GM23338 (cell line): ENCODE measurements around the gene OR2B2. TPM values are rescaled to one million over a fixed set of nuclear protein-coding genes. Genes with fewer than 3 reads are reported as not detected.

ENCODE experiments used
- ATAC-seq: fragments of 200-7000 bp; cut with Tn5 transposase; 3 replicates; pipeline ENCODE4 v1.9.1; 2020
- DNase-seq: peaks from one replicate; pipeline ENCODE4 v3.0.0-alpha.2; 2015; ENCODE audit warnings: low spot score
- H2AFZ ChIP-seq: fragments of 200-600 bp; sonication (generic); 2 replicates; pipeline ENCODE4 v1.8.0; 2016; ENCODE audit warnings: antibody characterized with exemption, mild to moderate bottlenecking, moderate library complexity
- H3F3A ChIP-seq: fragments of 200-600 bp; sonication (generic); replicated peaks from 2 replicates; pipeline ENCODE4 v1.8.0; 2017; ENCODE audit warnings: antibody characterized with exemption, mixed run types, low read depth
- H3K27ac ChIP-seq: fragments of 200-600 bp; sonication (generic); 2 replicates; pipeline ENCODE4 v1.6.1; 2016; ENCODE audit warnings: low read depth
- H3K27me3 ChIP-seq: fragments of 200-600 bp; sonication (generic); 2 replicates; pipeline ENCODE4 v1.8.0; 2016; ENCODE audit warnings: mild to moderate bottlenecking, mixed run types, moderate library complexity; ENCODE audit not compliant: insufficient read depth
- H3K36me3 ChIP-seq: fragments of 200-600 bp; sonication (generic); 2 replicates; pipeline ENCODE4 v1.8.0; 2016; ENCODE audit warnings: mild to moderate bottlenecking; ENCODE audit not compliant: insufficient read depth
- H3K4me1 ChIP-seq: fragments of 200-600 bp; sonication (generic); 2 replicates; pipeline ENCODE4 v1.8.0; 2016; ENCODE audit warnings: mild to moderate bottlenecking, moderate library complexity; ENCODE audit not compliant: insufficient read depth
- H3K4me2 ChIP-seq: fragments of 200-600 bp; sonication (generic); 2 replicates; pipeline ENCODE4 v1.7.1; 2017; ENCODE audit warnings: mixed run types
- H3K4me3 ChIP-seq: fragments of 200-600 bp; sonication (generic); 2 replicates; pipeline ENCODE4 v1.6.1; 2016; ENCODE audit warnings: mixed run types
- H3K79me2 ChIP-seq: fragments of 200-600 bp; sonication (generic); replicated peaks from 2 replicates; pipeline ENCODE4 v1.8.0; 2017; ENCODE audit warnings: mild to moderate bottlenecking; ENCODE audit not compliant: insufficient read depth
- H3K9me2 ChIP-seq: fragments of 200-600 bp; sonication (generic); 2 replicates; pipeline ENCODE4 v1.8.0; 2017; ENCODE audit not compliant: insufficient read depth
- H4K20me1 ChIP-seq: fragments of 200-600 bp; sonication (generic); replicated peaks from 2 replicates; pipeline ENCODE4 v1.8.0; 2017; ENCODE audit warnings: mild to moderate bottlenecking; ENCODE audit not compliant: insufficient read depth
- H3K27ac Mint-ChIP-seq: 2 replicates; pipeline ENCODE4 v1.8.0; 2020; ENCODE audit warnings: inconsistent platforms, mild to moderate bottlenecking, moderate library complexity, mixed read lengths
- H3K27me3 Mint-ChIP-seq: 3 replicates; pipeline ENCODE4 v1.8.0; 2022; ENCODE audit warnings: low read depth, mild to moderate bottlenecking, moderate library complexity, mixed read lengths, inconsistent platforms; ENCODE audit not compliant: insufficient read depth, poor library complexity
- H3K36me3 Mint-ChIP-seq: 3 replicates; pipeline ENCODE4 v1.8.0; 2021; ENCODE audit warnings: low read depth, mild to moderate bottlenecking, inconsistent platforms, moderate library complexity, mixed read lengths
- H3K4me1 Mint-ChIP-seq: 3 replicates; pipeline ENCODE4 v1.8.0; 2020; ENCODE audit warnings: mild to moderate bottlenecking, inconsistent platforms, mixed read lengths
- H3K4me3 Mint-ChIP-seq: 3 replicates; pipeline ENCODE4 v1.8.0; 2021; ENCODE audit warnings: moderate library complexity, mild to moderate bottlenecking, inconsistent platforms, mixed read lengths
- H3K9me3 Mint-ChIP-seq: 3 replicates; pipeline ENCODE4 v1.8.0; 2020; ENCODE audit warnings: moderate library complexity, mild to moderate bottlenecking, inconsistent platforms, mixed read lengths
- EZH2 ChIP-seq: fragments of 200-600 bp; sonication (generic); IDR thresholded peaks from one replicate; pipeline ENCODE4 v1.8.0; 2017; ENCODE audit warnings: antibody characterized with exemption, mild to moderate bottlenecking, low read depth; ENCODE audit not compliant: unreplicated experiment
- EZH2phosphoT487 ChIP-seq: fragments of 200-600 bp; sonication (generic); IDR thresholded peaks from one replicate; pipeline ENCODE4 v1.8.1; 2018; ENCODE audit warnings: antibody characterized with exemption; ENCODE audit not compliant: unreplicated experiment
- NANOG ChIP-seq: IDR thresholded peaks from 2 replicates; pipeline ENCODE4 v1.6.1; 2016; ENCODE audit warnings: antibody characterized with exemption, borderline replicate concordance
- POLR2AphosphoS5 ChIP-seq: IDR thresholded peaks from 2 replicates; pipeline ENCODE4 v1.6.1; 2016; ENCODE audit warnings: antibody characterized with exemption, low read depth
- STAT1 ChIP-seq: IDR thresholded peaks from one replicate; pipeline ENCODE4 v1.6.1; 2016; ENCODE audit warnings: antibody characterized with exemption; ENCODE audit not compliant: unreplicated experiment
- ZNF114 ChIP-seq: fragments of 250-450 bp; sonication (Bioruptor Pico); IDR thresholded peaks from 2 replicates; pipeline ENCODE4 v1.5.0; 2020; ENCODE audit warnings: mild to moderate bottlenecking, moderate library complexity
- ZNF331 ChIP-seq: fragments of 250-450 bp; sonication (Bioruptor Pico); IDR thresholded peaks from 2 replicates; pipeline ENCODE4 v1.5.0; 2020; ENCODE audit warnings: low read depth, mild to moderate bottlenecking, moderate library complexity
- polyA plus RNA-seq: library from polyadenylated mRNA; unstranded; fragments of >200 nt; fragmentation: Nextera tagmentation; extraction: Ambion mirVana; gene quantifications from 2 replicates; pipeline ENCODE4 v1.2.1, GENCODE V29; 2016
- total RNA-seq: library from RNA; depleted of rRNA; stranded (reverse); fragments of >200 nt; shearing (Covaris generic); gene quantifications from 2 replicates; pipeline ENCODE4 v1.2.3, GENCODE V29; 2014
- TF ChIP-seq, protein P1 (sequence below): fragments of 250-450 bp; sonication (Bioruptor Pico); IDR thresholded peaks from 2 replicates; pipeline ENCODE4 v1.5.0; 2020; ENCODE audit warnings: mild to moderate bottlenecking, moderate library complexity
- TF ChIP-seq, protein P2 (sequence below): IDR thresholded peaks from one replicate; pipeline ENCODE4 v1.6.1; 2018; ENCODE audit warnings: antibody characterized with exemption; ENCODE audit not compliant: unreplicated experiment
- TF ChIP-seq, protein P3 (sequence below), 2 experiments: fragments of 200-600 bp in 1 of 2; sonication (generic) in 1 of 2; conservative IDR thresholded peaks; 2 replicates each; pipeline versions ENCODE4 v1.5.1 to v1.6.1; 2016 to 2017; ENCODE audit warnings: antibody characterized with exemption in 2 of 2, low read depth in 2 of 2, mild to moderate bottlenecking in 2 of 2, moderate library complexity in 1 of 2

OR2B2 gene
- total and polyA plus RNA-seq, 2 experiments from 2014 or later = 0.38 TPM; not detected in 1

DNA sequence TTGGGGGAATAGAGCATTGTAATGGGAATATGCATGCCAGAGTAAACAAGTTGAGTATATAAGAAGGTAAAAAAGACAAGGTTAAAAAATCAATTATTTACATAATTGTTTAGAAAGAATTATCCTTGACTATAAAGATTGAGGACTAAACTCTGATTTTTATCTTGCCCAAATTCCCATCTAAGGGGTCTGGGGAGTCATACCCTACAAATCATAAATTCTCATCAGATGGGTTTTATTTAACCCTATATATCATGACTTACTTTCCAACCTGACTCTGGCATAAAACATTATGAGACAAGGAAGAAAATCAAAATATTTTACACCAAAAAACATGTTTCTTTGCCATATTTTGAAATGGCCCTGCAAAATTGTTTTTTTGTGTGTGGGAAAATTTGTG, 12.7 kb downstream of the OR2B2 start:
- H3K9me3 Mint-ChIP-seq = peaks cover 7% of the 10 kb centered on the region; the same call in 2 of the 3 replicates
- H3K27me3 Mint-ChIP-seq = peaks cover 17% of the 10 kb centered on the region
- H3K36me3 ChIP-seq = no peaks in the 10 kb centered on the region
- no peak overlapping the region for H3K4me2 ChIP-seq
- DNase-seq = no peak
- H3K27ac ChIP-seq = no peak overlapping the region
- H3K9me2 ChIP-seq = no peaks in the 10 kb centered on the region
- no peaks in the 10 kb centered on the region for H4K20me1 ChIP-seq
- TF ChIP-seq NANOG (no peak), EZH2 (no peak)
- H3F3A ChIP-seq = no peaks in the 10 kb centered on the region
- H3K79me2 ChIP-seq = peaks cover 39% of the 10 kb centered on the region
- no peak overlapping the region for H3K4me3 Mint-ChIP-seq
- ATAC-seq = no peak
- peaks cover 36% of the 10 kb centered on the region; the same call in 2 of the 3 replicates for H3K4me1 Mint-ChIP-seq
- H2AFZ ChIP-seq = no peak overlapping the region
- H3K4me3 ChIP-seq = no peak overlapping the region
- peaks cover 2% of the 10 kb centered on the region; the same call in 2 of the 3 replicates for H3K36me3 Mint-ChIP-seq
- no peak overlapping the region for H3K27ac Mint-ChIP-seq
- H3K4me1 ChIP-seq = peaks cover 18% of the 10 kb centered on the region; the same call in 1 of the 2 replicates
- H3K27me3 ChIP-seq = no peaks in the 10 kb centered on the region

DNA sequence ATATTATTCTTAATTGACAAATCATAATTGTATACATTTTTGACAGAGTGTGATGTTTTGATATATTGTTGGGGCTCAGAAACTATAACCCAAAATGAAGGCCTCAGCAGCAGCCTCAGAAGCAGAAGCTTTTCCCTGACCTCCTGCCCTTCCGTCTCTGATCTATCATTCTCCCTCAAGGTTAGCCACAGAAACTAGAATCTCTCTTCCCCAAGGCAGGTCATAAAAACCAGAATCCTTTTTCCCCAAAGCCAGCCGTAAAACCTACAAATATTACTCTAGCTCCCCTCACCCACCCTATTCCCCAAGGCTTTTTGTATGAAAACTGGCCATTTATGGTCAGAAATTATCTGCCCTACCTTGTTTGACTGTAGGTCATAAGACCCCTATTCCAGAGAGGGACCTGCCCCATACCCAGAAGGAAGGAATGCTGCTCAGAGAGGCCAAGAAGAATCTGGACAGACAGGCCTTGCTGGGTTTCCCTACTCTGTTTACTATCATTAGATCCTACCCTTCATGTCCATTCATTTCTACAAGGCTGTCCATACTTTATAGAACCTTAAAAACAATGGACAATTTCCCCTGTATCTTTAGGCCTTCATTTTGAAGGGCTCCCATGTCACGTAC, 14.5 kb downstream of the OR2B2 start:
- Histone ChIP-seq H3K4me1 (peaks cover 18% of the 10 kb centered on the region; the same call in 1 of the 2 replicates), H4K20me1 (no peaks in the 10 kb centered on the region), H3K9me2 (no peaks in the 10 kb centered on the region), H3K79me2 (peaks cover 49% of the 10 kb centered on the region), H3K4me2 (no peak overlapping the region), H3K27ac (no peak overlapping the region), H3K4me3 (no peak overlapping the region), H2AFZ (no peak overlapping the region), H3K36me3 (no peaks in the 10 kb centered on the region), H3K27me3 (no peaks in the 10 kb centered on the region), H3F3A (no peaks in the 10 kb centered on the region)
- H3K36me3 Mint-ChIP-seq = peaks cover 9% of the 10 kb centered on the region
- H3K9me3 Mint-ChIP-seq = peaks cover 12% of the 10 kb centered on the region
- H3K27me3 Mint-ChIP-seq = peaks cover 17% of the 10 kb centered on the region
- no peak overlapping the region; the same call in 2 of the 3 replicates for H3K4me3 Mint-ChIP-seq
- H3K4me1 Mint-ChIP-seq = peaks cover 36% of the 10 kb centered on the region; the same call in 2 of the 3 replicates
- ATAC-seq (no peak), DNase-seq (no peak)
- H3K27ac Mint-ChIP-seq = peak overlapping the region; percentile 24; the same call in 1 of the 2 replicates
- TF ChIP-seq ZNF114 (CRISPR knock-in tag) = no peak
- TF ChIP-seq ZNF331 (CRISPR knock-in tag) = no peak
- TF ChIP-seq, protein P1, sequence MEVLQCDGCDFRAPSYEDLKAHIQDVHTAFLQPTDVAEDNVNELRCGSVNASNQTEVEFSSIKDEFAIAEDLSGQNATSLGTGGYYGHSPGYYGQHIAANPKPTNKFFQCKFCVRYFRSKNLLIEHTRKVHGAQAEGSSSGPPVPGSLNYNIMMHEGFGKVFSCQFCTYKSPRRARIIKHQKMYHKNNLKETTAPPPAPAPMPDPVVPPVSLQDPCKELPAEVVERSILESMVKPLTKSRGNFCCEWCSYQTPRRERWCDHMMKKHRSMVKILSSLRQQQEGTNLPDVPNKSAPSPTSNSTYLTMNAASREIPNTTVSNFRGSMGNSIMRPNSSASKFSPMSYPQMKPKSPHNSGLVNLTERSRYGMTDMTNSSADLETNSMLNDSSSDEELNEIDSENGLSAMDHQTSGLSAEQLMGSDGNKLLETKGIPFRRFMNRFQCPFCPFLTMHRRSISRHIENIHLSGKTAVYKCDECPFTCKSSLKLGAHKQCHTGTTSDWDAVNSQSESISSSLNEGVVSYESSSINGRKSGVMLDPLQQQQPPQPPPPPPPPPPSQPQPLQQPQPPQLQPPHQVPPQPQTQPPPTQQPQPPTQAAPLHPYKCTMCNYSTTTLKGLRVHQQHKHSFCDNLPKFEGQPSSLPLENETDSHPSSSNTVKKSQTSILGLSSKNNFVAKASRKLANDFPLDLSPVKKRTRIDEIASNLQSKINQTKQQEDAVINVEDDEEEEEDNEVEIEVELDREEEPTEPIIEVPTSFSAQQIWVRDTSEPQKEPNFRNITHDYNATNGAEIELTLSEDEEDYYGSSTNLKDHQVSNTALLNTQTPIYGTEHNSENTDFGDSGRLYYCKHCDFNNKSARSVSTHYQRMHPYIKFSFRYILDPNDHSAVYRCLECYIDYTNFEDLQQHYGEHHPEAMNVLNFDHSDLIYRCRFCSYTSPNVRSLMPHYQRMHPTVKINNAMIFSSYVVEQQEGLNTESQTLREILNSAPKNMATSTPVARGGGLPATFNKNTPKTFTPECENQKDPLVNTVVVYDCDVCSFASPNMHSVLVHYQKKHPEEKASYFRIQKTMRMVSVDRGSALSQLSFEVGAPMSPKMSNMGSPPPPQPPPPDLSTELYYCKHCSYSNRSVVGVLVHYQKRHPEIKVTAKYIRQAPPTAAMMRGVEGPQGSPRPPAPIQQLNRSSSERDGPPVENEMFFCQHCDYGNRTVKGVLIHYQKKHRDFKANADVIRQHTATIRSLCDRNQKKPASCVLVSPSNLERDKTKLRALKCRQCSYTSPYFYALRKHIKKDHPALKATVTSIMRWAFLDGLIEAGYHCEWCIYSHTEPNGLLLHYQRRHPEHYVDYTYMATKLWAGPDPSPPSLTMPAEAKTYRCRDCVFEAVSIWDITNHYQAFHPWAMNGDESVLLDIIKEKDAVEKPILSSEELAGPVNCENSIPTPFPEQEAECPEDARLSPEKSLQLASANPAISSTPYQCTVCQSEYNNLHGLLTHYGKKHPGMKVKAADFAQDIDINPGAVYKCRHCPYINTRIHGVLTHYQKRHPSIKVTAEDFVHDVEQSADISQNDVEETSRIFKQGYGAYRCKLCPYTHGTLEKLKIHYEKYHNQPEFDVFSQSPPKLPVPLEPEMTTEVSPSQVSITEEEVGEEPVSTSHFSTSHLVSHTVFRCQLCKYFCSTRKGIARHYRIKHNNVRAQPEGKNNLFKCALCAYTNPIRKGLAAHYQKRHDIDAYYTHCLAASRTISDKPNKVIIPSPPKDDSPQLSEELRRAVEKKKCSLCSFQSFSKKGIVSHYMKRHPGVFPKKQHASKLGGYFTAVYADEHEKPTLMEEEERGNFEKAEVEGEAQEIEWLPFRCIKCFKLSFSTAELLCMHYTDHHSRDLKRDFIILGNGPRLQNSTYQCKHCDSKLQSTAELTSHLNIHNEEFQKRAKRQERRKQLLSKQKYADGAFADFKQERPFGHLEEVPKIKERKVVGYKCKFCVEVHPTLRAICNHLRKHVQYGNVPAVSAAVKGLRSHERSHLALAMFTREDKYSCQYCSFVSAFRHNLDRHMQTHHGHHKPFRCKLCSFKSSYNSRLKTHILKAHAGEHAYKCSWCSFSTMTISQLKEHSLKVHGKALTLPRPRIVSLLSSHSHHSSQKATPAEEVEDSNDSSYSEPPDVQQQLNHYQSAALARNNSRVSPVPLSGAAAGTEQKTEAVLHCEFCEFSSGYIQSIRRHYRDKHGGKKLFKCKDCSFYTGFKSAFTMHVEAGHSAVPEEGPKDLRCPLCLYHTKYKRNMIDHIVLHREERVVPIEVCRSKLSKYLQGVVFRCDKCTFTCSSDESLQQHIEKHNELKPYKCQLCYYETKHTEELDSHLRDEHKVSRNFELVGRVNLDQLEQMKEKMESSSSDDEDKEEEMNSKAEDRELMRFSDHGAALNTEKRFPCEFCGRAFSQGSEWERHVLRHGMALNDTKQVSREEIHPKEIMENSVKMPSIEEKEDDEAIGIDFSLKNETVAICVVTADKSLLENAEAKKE (CRISPR knock-in tag) = no peak
- TF ChIP-seq STAT1 = no peak
- no peak for TF ChIP-seq EZH2phosphoT487
- no peak for TF ChIP-seq POLR2AphosphoS5
- TF ChIP-seq, protein P2, sequence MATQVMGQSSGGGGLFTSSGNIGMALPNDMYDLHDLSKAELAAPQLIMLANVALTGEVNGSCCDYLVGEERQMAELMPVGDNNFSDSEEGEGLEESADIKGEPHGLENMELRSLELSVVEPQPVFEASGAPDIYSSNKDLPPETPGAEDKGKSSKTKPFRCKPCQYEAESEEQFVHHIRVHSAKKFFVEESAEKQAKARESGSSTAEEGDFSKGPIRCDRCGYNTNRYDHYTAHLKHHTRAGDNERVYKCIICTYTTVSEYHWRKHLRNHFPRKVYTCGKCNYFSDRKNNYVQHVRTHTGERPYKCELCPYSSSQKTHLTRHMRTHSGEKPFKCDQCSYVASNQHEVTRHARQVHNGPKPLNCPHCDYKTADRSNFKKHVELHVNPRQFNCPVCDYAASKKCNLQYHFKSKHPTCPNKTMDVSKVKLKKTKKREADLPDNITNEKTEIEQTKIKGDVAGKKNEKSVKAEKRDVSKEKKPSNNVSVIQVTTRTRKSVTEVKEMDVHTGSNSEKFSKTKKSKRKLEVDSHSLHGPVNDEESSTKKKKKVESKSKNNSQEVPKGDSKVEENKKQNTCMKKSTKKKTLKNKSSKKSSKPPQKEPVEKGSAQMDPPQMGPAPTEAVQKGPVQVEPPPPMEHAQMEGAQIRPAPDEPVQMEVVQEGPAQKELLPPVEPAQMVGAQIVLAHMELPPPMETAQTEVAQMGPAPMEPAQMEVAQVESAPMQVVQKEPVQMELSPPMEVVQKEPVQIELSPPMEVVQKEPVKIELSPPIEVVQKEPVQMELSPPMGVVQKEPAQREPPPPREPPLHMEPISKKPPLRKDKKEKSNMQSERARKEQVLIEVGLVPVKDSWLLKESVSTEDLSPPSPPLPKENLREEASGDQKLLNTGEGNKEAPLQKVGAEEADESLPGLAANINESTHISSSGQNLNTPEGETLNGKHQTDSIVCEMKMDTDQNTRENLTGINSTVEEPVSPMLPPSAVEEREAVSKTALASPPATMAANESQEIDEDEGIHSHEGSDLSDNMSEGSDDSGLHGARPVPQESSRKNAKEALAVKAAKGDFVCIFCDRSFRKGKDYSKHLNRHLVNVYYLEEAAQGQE = no peak
- TF ChIP-seq, protein P3, sequence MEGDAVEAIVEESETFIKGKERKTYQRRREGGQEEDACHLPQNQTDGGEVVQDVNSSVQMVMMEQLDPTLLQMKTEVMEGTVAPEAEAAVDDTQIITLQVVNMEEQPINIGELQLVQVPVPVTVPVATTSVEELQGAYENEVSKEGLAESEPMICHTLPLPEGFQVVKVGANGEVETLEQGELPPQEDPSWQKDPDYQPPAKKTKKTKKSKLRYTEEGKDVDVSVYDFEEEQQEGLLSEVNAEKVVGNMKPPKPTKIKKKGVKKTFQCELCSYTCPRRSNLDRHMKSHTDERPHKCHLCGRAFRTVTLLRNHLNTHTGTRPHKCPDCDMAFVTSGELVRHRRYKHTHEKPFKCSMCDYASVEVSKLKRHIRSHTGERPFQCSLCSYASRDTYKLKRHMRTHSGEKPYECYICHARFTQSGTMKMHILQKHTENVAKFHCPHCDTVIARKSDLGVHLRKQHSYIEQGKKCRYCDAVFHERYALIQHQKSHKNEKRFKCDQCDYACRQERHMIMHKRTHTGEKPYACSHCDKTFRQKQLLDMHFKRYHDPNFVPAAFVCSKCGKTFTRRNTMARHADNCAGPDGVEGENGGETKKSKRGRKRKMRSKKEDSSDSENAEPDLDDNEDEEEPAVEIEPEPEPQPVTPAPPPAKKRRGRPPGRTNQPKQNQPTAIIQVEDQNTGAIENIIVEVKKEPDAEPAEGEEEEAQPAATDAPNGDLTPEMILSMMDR (conservative IDR thresholded peaks at IDR 0.05; ENCODE audit: low read depth in 2 of 2) = no peak
- TF ChIP-seq NANOG = no peak
